Iris pigment epithelial cell (primary cell): ENCODE results near the gene NAGLU.

ENCODE experiments used
- DNase-seq: peaks from one replicate; pipeline ENCODE4 v3.0.0-alpha.2; 2011; ENCODE audit warnings: low read depth

NAGLU gene

DNA sequence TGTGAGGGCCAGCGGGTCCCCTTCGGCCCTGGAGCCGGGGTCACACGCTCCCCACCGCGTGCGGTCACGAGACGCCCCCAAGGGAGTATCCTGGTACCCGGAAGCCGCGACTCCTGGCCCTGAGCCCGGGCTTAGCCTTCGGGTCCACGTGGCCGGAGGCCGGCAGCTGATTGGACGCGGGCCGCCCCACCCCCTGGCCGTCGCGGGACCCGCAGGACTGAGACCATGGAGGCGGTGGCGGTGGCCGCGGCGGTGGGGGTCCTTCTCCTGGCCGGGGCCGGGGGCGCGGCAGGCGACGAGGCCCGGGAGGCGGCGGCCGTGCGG is at the start of gene NAGLU:
Gene NAGLU (plus strand): TSS at position 194 of the 324 bp plus-strand sequence. CDS start 32 bp downstream, at position 226.
- peak; percentile 79 for DNase-seq

DNA sequence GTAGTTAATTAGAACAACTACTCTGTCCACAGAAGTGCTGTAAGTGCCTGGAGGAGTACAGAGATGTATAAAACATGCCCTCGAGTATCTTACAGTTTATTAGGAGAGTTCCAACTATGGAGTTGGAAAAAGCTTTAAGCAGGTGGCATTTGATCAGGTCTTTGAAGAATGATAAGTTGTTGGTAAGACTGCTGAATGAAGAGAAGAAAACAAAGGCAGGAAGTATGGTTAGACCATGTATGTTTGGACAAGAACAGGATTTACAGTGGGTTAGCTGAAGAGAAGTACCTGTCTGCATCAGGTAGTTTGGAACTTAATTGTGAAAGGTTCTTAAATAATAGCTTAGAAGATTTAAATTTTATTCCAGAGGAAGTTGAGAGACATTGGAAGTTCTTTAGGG is 48.0 kb upstream of the NAGLU start:
- no peak for DNase-seq

DNA sequence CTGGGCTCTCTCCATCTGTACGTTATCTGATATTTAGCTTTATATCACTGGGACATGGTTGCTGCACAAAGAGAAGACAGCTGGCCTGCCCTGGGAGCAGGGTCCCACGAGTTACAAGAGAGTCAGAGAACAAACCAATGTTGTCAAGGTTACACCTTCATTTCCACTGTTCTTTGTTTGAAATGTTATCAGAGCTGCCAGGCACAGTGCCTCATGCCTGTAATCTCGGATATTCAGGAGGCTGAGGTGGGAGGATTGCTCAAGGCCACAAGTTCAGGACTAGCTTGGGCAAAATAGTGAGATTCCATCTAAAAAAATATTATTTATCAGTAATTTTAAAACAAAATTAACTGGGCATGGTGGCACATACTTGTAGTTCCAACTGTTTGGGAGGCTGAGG is 42.7 kb upstream of the NAGLU start:
- DNase-seq: no peak

DNA sequence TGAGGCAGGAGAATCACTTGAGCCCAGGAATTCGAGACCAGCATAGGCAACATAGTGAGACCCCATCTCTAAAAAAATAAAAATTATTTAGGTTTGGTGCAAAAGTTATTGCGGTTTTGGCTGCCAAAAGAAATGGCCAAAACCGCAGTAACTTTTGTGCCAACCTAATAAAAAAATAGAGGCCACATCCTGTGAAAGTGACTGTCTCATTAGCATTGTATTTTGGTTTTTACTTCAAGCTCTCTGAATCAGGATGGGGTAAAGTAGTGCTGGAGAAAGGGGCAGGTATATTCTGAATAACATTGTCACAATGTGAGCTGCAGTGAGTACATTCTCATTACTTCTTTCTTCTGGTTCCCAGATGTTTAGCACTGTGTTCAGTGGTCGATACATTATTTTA is 41.4 kb upstream of the NAGLU start:
- no peak for DNase-seq

DNA sequence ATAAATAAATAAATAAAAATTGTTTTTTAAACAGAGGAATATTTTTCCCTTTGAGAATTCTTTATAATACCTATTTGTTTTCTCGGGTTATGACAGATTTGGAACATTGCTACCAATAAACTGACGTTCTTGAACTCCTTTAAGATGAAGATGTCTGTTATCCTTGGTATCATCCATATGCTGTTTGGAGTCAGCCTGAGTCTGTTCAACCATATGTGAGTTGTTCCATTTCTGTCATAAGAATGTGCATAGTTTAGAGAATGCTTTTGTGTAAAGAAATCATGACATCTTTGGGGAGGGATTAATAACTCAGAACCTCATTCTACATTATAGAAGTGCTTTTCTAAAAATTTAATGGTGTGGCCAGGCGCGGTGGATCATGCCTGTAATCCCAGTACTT is 37.2 kb upstream of the NAGLU start:
- DNase-seq: no peak

DNA sequence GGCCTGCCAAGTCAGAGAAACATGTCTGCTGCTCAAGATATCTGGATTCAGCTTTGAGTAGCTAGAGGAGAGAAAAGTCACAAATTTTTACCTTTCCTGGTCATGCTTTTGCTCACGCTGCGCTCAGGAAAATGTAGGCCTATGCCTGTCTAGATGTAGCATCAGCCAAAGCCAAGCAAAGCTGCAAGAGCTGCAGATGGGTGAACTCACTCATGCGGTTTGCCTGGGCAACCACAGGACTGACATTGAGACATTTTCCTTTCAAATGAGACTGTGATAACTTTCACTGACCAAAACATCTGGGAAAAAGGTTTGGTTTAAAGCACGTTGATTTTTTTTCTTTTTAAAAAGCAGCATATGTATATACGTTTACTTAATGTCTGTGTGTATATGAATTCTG is 34.0 kb upstream of the NAGLU start:
- no peak for DNase-seq

DNA sequence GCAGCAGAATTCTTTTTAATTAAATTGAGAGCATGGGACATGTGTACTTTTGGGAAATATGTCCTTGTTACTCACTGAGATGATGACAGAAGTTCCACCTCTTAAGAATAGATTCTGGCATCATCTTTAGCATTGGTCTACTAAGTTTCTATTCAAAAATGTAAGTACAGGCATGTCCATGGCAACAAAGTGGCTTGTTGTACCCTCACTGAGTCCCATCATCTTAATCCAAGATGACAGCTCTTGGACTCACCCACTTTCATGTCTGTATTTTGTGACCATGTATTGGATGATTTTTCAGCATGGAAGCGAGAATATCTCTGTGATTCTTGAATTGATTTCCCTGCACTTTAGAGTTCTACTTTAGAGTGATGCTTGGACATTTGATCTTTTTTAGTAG is 33.1 kb upstream of the NAGLU start:
- no peak for DNase-seq

- DNase-seq: no peak
Observed at GRCh38 chr17:42507671-42508070, 28.4 kb upstream of the NAGLU start.

GRCh38 chr17:42508426-42509165 is 27.4 kb upstream of the NAGLU start:
- peak; percentile 29 for DNase-seq

DNA sequence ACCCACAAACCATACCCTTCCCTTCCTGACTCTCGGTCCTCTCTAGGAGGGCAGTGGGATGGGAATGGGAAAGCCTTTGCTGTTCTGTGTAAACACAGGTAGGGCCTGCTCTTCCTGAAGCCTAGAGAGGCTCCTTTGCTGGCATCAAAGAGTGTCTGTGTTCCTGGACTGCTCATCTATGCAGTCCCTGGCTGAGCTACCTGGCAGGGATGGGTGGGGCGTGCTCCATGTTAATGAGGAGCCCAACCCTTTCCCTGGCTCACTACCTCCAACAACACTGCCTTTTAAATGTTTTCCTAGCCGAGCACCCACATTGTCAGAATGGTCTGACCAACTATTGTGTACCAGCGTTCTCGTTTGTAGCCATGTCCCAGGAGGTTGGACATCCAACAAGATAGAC is 26.6 kb upstream of the NAGLU start:
- no peak for DNase-seq

- no peak for DNase-seq
Observed at GRCh38 chr17:42509841-42510240, 26.2 kb upstream of the NAGLU start.

GRCh38 chr17:42512246-42512645 is 23.8 kb upstream of the NAGLU start:
- DNase-seq: no peak

- no peak for DNase-seq
Observed at GRCh38 chr17:42512733-42513251, 23.2 kb upstream of the NAGLU start.

DNA sequence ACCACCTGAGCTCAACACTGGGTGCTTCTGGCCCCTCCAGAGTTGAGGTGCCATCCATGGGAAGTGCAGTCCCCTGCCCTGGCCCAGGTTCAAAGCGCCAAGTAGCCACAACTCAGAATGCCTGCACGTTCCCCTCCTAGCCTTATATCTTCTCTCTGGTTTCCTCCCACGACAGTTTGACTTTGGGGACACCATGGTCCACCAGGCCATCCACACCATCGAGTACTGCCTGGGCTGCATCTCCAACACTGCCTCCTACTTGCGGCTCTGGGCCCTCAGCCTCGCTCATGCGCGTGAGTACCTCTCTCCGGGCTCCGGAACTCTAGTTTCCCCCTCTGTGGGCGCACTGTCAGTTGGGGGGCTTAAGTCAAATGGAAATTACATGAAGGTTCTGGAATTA is 22.4 kb upstream of the NAGLU start:
- DNase-seq: no peak

- DNase-seq: no peak
Observed at GRCh38 chr17:42514279-42514678, 21.8 kb upstream of the NAGLU start.

- DNase-seq: no peak
Observed at GRCh38 chr17:42514867-42515266, 21.2 kb upstream of the NAGLU start.

DNA sequence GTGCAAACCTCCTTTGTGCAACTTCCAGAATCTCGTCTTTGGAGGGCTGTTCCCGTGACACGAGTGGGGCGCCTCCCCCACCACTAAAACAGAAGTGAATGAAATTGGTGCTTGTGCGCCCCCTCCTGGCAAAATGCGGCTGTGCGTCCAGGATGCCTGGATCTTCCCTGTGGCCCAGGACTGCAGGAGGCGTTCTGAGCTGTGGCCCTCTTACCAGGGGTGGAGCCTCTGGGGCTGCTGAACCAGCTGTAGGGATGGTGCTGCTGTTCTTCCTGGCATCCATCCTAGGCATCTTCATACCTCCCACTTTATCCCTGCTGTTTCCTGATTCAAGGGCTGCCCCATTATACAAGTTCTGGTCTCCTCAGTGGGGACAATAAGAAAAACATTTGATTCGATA is 18.5 kb upstream of the NAGLU start:
- peak; percentile 82 for DNase-seq

DNA sequence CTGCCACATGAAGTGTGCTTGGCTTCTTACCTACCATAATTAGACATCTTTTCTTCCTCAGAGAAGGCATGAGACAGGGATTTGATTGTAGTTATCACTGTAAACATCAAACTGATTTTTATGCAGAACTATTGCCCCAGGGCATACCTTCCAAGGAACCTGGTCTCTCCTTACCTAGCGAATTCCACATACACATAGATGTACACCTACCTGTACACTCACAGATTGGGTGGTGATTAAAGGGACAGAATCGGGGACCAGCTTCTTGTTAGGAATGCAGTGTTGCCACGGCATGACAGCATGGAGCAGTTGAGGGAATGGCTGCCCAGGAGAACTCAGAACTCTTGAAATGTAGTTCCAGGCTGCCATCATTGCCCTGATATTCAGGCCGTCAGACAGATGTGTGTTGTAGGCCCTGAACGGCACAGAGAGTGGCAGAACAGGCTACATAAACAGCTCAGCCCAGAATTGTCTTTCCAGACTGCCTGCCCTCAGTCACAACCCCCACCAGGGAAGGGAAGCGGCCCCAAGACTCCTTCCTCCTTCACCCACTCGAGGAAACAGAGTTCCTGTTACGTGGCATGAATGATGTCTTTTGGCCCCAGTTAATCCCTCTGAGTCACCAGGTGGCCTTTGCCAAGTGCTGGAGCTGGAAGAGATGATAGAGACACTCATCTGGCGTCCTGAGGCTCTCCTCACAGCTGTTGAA is 17.8 kb upstream of the NAGLU start:
- DNase-seq: peak; percentile 96

- DNase-seq: peak; percentile 34
Observed at GRCh38 chr17:42518755-42519545, 17.1 kb upstream of the NAGLU start.

DNA sequence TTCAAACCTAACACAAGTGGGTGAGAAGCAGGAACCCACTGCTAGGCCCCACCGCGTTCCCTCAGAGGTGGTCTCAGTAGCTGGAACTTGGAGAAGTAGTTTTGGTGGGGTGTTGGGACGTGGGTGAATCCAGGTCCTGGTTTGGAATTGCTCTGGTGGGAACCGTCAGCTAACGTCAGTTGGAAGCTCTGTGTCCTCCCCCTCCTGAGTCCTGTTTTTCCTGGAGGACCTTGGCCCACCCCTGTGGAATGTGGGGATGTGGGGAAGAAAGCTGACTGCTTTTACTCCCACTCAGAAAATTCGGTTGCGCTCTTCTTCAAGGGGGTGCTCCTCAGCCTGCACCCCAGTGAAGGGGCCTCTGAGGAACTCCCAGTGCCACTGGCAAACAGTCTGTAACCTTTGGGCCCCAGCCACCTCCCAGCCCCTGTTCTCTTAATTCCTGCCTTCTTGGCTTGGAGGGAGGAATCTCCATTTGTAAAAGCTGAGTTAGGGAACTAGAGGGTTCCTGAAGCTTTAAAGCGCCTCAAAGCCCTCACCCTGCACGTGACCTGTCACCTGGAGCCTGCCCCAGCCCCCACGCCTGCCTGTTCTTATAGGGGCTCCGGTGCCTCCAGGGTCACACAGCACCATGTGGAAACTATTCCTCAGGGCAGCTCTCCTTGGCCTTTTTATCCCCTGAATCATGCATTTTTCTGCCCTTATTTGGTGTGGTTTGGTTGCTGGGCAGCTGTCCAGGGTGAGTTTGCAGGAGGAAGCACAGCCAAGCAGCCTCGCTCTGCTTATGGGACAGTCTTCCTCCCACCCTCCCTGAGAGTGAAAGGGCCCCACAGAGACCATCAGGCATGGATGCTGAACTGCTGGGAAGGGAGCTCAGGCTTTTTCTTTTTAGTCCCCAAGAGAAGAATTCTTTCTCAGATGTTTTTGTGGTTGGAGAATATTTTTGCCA is 16.2 kb upstream of the NAGLU start:
- peak; percentile 99 for DNase-seq

DNA sequence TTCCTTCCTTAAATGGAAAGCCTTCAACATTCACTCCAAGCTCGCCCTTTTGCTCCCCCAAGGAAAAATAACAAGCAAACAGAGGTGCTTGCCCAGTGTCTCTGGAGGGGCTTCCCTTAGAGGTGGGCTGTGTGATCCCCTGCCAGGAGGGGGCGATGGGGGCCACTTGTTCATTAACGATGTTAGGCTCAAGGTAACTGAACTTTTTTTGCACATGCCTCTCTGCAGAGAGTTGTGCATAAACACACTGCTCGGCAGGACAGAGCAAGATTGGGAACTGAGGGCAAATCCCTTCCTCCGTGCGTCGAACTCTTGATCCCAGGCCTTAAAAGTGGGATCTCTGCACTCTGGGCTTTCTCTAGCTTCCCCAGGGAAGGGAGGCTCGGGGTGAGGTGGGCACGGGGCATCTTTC is 15.5 kb upstream of the NAGLU start:
- DNase-seq: no peak

DNA sequence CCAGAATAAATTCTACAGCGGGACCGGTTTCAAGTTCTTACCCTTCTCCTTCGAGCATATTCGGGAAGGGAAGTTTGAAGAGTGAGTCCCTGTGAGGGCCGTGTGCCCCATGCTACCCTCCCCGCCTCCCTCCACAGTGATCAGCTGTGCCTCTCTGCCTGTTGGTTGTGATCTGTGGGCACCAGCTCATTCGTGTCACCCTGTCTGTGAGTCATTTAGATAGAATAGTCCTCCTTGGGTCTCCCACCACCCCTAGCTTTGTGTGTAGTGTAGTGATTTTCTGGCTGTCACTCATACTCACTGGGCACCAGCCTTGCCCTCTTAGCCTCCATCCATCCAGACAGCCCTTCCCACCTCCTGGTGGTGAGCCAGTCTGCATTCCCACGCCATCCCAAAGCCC is 15.0 kb upstream of the NAGLU start:
- no peak for DNase-seq
